B cell (primary cell): ENCODE results near the gene PLIN5.

Source experiments
- CTCF ChIP-seq: fragments of 200-600 bp; IDR thresholded peaks from one replicate; pipeline ENCODE4 v1.8.0; 2022; ENCODE audit warnings: antibody characterized with exemption, mild to moderate bottlenecking
- EZH2 ChIP-seq: IDR thresholded peaks from 2 replicates; pipeline ENCODE4 v1.6.1; 2012; ENCODE audit warnings: borderline replicate concordance, low read depth, mild to moderate bottlenecking, moderate library complexity, low read length; ENCODE audit not compliant: insufficient read depth, poor library complexity, severe bottlenecking

GRCh38 chr19:4534836-4535658, at the start of gene PLIN5:
- TF ChIP-seq CTCF (no peak), EZH2 (no peak)
